D721Med (cell line): ENCODE data around the gene BRME1.

Experiments used
- DNase-seq: peaks from one replicate; pipeline ENCODE4 v3.0.0; 2011; ENCODE audit warnings: low spot score; ENCODE audit not compliant: insufficient read length
- FAIRE-seq: peaks from 2 replicates; lab custom pipeline; 2011; peaks lifted over from hg19 to GRCh38; lab: Jason Lieb, UNC
- TF ChIP-seq, protein P1 (sequence below): IDR thresholded peaks from 2 replicates; pipeline ENCODE4 v1.5.1; 2012; ENCODE audit warnings: mild to moderate bottlenecking, control low read depth; ENCODE audit not compliant: insufficient read depth; ENCODE audit errors: missing control alignments

The BRME1 gene

DNA sequence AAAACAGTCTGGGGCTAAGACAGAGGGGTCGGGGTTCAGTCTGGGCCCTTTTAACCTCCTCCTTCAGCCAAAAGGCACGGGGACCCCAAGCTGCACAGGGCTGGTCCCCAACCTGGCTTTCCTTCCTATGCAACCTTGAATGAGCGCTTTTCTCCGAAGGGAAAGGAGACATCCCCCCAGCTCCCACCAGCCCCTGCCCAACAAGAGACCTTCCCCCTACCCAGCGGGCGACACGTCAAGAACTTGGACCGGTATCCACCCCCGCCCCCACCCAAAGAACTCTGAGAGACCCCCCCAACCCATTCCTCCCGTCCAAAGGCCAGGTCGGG lies 64.0 kb downstream of the BRME1 start:
- DNase-seq (no peak), FAIRE-seq (no peak)
- TF ChIP-seq, protein P1, sequence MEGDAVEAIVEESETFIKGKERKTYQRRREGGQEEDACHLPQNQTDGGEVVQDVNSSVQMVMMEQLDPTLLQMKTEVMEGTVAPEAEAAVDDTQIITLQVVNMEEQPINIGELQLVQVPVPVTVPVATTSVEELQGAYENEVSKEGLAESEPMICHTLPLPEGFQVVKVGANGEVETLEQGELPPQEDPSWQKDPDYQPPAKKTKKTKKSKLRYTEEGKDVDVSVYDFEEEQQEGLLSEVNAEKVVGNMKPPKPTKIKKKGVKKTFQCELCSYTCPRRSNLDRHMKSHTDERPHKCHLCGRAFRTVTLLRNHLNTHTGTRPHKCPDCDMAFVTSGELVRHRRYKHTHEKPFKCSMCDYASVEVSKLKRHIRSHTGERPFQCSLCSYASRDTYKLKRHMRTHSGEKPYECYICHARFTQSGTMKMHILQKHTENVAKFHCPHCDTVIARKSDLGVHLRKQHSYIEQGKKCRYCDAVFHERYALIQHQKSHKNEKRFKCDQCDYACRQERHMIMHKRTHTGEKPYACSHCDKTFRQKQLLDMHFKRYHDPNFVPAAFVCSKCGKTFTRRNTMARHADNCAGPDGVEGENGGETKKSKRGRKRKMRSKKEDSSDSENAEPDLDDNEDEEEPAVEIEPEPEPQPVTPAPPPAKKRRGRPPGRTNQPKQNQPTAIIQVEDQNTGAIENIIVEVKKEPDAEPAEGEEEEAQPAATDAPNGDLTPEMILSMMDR, result no peak

DNA sequence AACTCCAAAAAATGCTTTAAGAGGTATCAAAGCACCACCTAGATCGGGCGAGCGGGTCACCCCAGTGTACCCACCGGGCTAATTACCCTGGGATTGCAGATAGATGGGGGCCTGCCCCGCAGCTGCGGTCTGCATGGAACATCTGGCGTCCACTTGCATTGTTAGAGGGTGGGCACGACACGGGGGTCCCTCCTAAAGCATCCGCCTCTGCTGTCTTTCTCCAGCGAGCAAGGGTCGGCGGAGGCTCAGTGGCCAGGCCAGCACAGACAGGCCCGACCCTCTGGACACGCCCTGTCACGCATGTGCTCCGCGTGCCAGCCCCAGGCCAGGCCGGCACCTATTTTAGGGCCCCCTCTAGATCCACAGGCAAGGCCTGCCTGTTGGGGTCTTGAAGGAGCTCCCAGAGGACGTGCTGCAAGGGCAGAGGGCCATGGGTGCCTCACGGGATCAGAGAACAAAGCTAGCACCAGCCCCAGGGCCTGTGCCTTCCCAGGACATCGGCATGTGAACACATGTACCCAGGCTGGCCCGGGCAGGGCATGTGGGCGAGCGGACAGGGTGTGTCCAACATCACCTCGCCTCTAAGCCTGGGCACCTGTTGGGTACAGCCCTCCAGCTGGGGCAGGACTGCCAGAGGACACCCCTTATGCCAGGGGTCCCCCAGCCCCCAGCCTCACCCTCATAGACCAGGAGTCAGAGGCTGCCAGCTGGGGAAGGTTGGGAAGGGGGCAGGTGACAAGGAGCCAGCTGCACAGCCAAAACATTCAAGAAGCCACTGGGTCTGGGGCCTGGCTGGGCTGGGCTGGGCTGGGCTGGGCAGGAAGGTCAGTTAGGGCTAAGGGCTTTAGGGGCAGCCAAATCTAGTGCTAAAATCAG lies 64.6 kb downstream of the BRME1 start:
- TF ChIP-seq, protein P1, result no peak
- DNase-seq (no peak), FAIRE-seq (no peak)

DNA sequence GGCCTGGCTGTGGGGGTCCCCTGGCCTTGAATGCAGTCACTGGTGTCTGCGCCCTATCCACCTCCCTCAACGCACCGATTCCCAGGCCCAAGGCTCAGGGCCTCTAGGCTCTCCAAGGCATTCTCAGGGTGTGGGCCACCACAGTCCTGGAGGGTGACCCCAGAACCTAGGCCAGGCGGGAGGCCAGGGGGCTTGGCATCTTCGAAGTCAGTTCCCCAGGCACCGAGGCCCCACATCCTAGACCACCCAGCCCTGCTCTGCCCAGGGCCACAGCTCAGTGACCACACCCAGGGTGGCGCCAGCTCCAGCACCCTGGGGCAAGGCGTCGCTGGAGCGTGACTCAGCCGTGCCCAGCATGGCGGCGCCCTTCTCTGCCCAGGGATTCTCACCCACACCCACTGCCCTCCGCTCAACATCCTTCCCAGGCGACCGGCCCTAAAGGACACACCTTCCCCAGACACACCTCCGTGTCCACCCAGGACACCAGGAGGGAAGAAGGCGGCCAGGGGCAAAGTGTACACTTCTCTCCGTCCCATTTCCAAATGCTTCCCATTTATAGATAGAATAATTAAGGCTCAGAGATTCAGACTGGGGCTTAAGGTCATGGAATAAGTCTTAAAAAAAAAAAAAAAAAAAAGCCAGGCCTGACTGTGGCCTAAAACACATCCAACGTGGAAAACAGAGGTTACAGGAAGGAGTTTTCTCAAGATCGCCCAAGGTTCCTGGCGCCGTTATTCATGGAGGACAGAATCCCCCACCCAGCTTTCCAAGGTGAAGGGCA lies 65.4 kb downstream of the BRME1 start:
- no peak for DNase-seq
- TF ChIP-seq, protein P1, result no peak
- no peak for FAIRE-seq

DNA sequence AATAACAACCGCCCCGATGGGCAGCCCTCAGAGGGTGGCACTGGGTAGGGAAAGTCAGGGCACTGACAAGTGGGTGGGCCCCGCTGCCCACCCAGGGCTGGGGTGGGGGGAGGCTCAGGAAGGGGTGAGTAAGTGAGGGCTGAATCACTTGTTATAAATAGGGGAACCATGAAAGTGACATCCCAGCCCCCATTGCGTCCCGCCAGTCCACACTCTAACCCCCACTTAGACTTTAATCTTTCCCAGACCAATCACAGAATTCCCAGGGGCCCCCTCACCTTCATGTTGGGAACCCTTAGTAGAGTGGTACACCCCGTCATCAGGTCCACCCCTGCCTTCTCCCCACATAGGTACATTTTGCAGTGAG lies 66.0 kb downstream of the BRME1 start:
- FAIRE-seq (no peak), DNase-seq (no peak)
- TF ChIP-seq, protein P1, result no peak

DNA sequence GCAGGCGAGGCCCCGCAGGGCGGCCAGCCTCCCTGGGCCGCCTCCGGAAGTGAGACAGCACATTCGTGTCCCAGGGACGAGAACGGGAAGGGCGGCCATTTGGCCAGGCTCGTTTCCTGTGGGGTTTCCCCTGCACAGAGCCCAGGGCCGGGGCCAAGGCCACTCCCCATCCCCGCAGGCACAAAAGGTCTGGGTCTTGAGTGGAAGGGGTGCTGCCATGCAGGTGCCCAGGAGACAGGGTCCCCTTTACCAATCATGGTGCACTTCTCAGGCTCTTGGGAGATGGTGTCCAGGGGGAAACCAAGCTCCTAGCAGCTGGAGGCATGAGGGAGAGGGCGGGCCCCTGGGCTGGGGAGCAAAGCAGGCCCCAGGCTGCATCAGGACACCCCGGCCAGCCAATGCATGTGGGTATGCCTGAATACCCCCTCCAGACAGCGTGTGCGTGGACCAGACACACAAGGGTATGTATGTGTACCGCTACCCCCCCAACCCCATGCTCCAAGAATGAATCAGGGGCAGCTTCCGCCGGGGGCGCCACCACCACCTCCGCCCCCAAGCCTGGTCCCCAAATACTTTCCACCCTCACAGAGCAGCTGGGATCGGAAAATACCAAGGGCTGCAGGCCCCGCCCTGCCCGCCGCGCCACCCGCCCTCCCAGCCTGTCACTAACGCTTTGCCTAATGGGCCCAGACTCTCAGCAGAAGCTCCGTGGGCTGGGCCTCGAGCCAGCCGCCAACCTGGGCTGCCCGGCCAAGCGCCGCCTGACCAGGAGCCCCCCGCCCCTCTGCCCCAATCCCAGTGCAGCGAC lies 66.6 kb downstream of the BRME1 start:
- DNase-seq, result no peak

DNA sequence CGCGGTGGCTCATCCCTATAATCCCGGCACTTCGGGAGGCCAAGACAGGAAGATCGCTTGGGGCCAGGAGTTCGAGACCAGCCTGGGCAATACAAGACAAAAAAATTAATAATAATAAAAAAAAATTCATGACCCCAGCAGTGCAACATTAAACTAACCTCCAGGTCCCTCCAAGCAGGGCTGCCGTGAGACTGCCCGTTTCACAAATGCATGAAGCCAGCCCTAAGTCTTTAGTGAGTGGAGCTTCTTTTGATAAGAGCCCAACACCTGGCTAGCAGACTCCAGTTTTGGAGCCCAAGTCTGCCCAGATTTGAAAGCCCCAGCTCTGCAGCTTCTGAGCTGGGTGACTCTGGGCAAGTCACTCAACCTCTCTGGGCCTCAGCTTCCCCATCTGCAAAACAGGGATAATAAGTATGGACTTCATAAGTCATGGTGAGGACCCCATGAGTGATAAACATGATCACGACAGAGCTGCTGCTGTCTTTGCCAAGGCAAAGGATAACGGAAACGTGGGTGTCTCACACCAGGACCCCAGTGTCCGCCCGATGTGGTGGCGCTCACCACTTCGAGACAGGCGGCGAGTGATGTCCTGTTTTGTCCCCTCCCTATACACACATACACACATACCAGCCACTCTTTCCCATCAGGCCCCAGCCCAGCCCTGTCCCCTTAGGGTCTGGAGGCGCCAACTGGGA lies 67.3 kb downstream of the BRME1 start:
- DNase-seq (no peak), FAIRE-seq (no peak)
- TF ChIP-seq, protein P1, result no peak

More for the DNA sequence above, 66.6 kb downstream of the BRME1 start:
- FAIRE-seq, result no peak
- TF ChIP-seq, protein P1, result no peak
